ENCODE data around the gene TTC31. TPM values are rescaled to one million over a fixed set of nuclear protein-coding genes. Genes with fewer than 3 reads are reported as not detected.

The TTC31 gene
- total and polyA plus RNA-seq, 4 donors = 9.9 to 26.4 (median 15.8) TPM

DNA sequence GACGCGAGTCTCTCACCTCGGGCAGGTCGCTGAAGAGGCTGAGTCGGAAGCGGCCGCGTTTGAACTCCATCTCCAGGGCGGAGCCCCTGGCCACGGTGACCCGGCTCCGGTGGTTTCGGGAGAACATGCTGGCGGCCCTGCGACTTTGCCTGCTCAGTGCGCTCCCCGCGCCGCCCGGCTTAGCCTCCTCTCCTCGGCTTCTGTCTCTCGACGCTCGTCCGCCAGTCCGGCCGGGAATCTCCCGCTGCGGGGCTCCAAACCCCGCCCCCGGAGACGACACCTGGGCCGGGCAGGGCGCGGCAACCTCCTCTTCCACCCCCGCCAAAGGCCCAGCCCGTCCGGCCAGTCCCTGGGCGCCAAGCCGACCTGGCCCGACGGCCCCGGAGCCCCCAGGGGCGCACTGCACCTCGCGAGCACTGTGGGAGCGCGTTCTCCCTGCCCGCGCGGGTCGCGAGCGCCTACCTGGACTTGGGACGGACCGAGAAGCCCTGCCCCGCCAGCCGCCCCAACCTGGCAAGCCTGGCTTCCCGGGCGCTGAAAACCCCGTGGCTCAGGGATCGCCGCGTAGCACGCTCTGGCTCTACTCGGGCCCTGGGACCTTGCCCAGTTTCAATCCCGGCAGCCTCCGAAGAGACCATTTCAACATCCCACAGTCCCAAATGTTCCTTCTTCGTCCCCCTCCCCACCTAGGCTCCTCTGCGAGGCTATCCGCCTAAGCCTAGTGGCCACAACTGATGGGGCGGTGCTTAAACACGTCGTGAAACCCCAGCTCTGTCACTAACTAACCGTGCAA, 41.0 kb upstream of the TTC31 start, which contains the start of gene RTKN:
TSS of gene RTKN (minus strand) at position 248 of the 793 bp plus-strand sequence. CDS start at position 127, 121 bp downstream.
- Histone ChIP-seq H3K36me3 (ENCODE audit: control insufficient read depth in 4 of 4, insufficient read depth in 3 of 4, low read depth in 1 of 4, low read length in 3 of 4) (no peaks in the 10 kb centered on the region), H3K27me3 (ENCODE audit: control insufficient read depth in 4 of 4, insufficient read depth in 4 of 4, low read length in 3 of 4) (no peaks in the 10 kb centered on the region), H3K4me1 (ENCODE audit: control insufficient read depth in 4 of 4, insufficient read depth in 4 of 4, low read length in 3 of 4) (peaks cover 22 to 64% (median 55%) of the 10 kb centered on the region in 4 donors), H3K4me3 (ENCODE audit: low read depth in 1 of 3, low read length in 3 of 3) (peak within 1 kb of the TSS; percentile 79 to 88 (median 80)), H3K27ac (ENCODE audit: low read depth in 1 of 2, low read length in 2 of 2) (peak within 1 kb of the TSS; percentile 92 to 95), H3K9me3 (ENCODE audit: control insufficient read depth in 4 of 4, low read length in 3 of 4) (no peaks in the 10 kb centered on the region), H3K9ac (ENCODE audit: low read depth in 1 of 2, low read length in 2 of 2) (peak within 1 kb of the TSS; percentile 57 to 71)
- peak in 1 of 2 donors; percentile 45 for TF ChIP-seq HNF4A (conservative IDR thresholded peaks at IDR 0.05)
- no peak for TF ChIP-seq NR2F2 (IDR thresholded peaks at IDR 0.05)
- TF ChIP-seq RAD21 (IDR thresholded peaks at IDR 0.05) = peak in 1 of 2 donors; percentile 44
- TF ChIP-seq, protein P1, sequence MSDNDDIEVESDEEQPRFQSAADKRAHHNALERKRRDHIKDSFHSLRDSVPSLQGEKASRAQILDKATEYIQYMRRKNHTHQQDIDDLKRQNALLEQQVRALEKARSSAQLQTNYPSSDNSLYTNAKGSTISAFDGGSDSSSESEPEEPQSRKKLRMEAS (IDR thresholded peaks at IDR 0.05) = no peak
- TF ChIP-seq, protein P2, sequence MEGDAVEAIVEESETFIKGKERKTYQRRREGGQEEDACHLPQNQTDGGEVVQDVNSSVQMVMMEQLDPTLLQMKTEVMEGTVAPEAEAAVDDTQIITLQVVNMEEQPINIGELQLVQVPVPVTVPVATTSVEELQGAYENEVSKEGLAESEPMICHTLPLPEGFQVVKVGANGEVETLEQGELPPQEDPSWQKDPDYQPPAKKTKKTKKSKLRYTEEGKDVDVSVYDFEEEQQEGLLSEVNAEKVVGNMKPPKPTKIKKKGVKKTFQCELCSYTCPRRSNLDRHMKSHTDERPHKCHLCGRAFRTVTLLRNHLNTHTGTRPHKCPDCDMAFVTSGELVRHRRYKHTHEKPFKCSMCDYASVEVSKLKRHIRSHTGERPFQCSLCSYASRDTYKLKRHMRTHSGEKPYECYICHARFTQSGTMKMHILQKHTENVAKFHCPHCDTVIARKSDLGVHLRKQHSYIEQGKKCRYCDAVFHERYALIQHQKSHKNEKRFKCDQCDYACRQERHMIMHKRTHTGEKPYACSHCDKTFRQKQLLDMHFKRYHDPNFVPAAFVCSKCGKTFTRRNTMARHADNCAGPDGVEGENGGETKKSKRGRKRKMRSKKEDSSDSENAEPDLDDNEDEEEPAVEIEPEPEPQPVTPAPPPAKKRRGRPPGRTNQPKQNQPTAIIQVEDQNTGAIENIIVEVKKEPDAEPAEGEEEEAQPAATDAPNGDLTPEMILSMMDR (IDR thresholded peaks at IDR 0.05; ENCODE audit: low read depth, low read length, missing input control) = peak; percentile 19
- peak; percentile 53 to 72 for TF ChIP-seq EGR1 (IDR thresholded peaks at IDR 0.05; ENCODE audit: low read depth in 2 of 2)
- TF ChIP-seq, protein P3, sequence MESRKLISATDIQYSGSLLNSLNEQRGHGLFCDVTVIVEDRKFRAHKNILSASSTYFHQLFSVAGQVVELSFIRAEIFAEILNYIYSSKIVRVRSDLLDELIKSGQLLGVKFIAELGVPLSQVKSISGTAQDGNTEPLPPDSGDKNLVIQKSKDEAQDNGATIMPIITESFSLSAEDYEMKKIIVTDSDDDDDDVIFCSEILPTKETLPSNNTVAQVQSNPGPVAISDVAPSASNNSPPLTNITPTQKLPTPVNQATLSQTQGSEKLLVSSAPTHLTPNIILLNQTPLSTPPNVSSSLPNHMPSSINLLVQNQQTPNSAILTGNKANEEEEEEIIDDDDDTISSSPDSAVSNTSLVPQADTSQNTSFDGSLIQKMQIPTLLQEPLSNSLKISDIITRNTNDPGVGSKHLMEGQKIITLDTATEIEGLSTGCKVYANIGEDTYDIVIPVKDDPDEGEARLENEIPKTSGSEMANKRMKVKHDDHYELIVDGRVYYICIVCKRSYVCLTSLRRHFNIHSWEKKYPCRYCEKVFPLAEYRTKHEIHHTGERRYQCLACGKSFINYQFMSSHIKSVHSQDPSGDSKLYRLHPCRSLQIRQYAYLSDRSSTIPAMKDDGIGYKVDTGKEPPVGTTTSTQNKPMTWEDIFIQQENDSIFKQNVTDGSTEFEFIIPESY (IDR thresholded peaks at IDR 0.05) = no peak
- TF ChIP-seq GABPA (IDR thresholded peaks at IDR 0.05 in 1 of 2, conservative IDR thresholded peaks at IDR 0.05 in 1 of 2) = peak in 1 of 2 donors; percentile 6
- peak; percentile 58 for TF ChIP-seq YY1 (IDR thresholded peaks at IDR 0.05)
- peak; percentile 91 for TF ChIP-seq TAF1 (conservative IDR thresholded peaks at IDR 0.05)
- TF ChIP-seq JUND (IDR thresholded peaks at IDR 0.05) = peak in 1 of 2 donors; percentile 39
- no peak for TF ChIP-seq FOXA2 (IDR thresholded peaks at IDR 0.05)
- TF ChIP-seq HNF4G (IDR thresholded peaks at IDR 0.05) = no peak
- TF ChIP-seq FOXA1 (IDR thresholded peaks at IDR 0.05) = no peak
- peak; percentile 80 for TF ChIP-seq SP1 (IDR thresholded peaks at IDR 0.05)
- TF ChIP-seq, protein P4, sequence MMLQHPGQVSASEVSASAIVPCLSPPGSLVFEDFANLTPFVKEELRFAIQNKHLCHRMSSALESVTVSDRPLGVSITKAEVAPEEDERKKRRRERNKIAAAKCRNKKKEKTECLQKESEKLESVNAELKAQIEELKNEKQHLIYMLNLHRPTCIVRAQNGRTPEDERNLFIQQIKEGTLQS (IDR thresholded peaks at IDR 0.05) = no peak
- TF ChIP-seq, protein P5, sequence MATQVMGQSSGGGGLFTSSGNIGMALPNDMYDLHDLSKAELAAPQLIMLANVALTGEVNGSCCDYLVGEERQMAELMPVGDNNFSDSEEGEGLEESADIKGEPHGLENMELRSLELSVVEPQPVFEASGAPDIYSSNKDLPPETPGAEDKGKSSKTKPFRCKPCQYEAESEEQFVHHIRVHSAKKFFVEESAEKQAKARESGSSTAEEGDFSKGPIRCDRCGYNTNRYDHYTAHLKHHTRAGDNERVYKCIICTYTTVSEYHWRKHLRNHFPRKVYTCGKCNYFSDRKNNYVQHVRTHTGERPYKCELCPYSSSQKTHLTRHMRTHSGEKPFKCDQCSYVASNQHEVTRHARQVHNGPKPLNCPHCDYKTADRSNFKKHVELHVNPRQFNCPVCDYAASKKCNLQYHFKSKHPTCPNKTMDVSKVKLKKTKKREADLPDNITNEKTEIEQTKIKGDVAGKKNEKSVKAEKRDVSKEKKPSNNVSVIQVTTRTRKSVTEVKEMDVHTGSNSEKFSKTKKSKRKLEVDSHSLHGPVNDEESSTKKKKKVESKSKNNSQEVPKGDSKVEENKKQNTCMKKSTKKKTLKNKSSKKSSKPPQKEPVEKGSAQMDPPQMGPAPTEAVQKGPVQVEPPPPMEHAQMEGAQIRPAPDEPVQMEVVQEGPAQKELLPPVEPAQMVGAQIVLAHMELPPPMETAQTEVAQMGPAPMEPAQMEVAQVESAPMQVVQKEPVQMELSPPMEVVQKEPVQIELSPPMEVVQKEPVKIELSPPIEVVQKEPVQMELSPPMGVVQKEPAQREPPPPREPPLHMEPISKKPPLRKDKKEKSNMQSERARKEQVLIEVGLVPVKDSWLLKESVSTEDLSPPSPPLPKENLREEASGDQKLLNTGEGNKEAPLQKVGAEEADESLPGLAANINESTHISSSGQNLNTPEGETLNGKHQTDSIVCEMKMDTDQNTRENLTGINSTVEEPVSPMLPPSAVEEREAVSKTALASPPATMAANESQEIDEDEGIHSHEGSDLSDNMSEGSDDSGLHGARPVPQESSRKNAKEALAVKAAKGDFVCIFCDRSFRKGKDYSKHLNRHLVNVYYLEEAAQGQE (IDR thresholded peaks at IDR 0.05) = peak; percentile 80
- peak; percentile 46 to 58 for TF ChIP-seq RXRA (IDR thresholded peaks at IDR 0.05)
- WGBS = 11% methylated on average over 75 of the region's 75 CpGs
- peak; percentile 62 for DNase-seq (ENCODE audit: low spot score)
